GM12878 (cell line): ENCODE data around the gene PRRT1. TPM values are rescaled to one million over a fixed set of nuclear protein-coding genes. Genes with fewer than 3 reads are reported as not detected.

Experiments
- ATAC-seq: fragments of 200-7000 bp; cut with Tn5 transposase; 3 replicates; pipeline ENCODE4 v1.9.1; 2020; ENCODE audit warnings: mild to moderate bottlenecking, moderate library complexity
- BruUV-seq: library from RNA; stranded (reverse); fragments of 400-500 nt; replicated peaks from 2 replicates; lab custom pipeline; 2021; lab: Mats Ljungman, UMichigan
- CTCF ChIA-PET: fragments of 300-600 bp; sonication (Branson Sonifier 250); formaldehyde crosslinking; extraction: SDS; loops from one replicate; lab custom pipeline; 2021; ENCODE audit warnings: inconsistent platforms; lab: Yijun Ruan, JAX
- POLR2A ChIA-PET: fragments of 350-600 bp; formaldehyde crosslinking; extraction: SDS; loops from one replicate; lab custom pipeline; 2021; ENCODE audit warnings: inconsistent platforms; lab: Charles Lee
- RAD21 ChIA-PET: fragments of 300-600 bp; sonication (Branson Sonifier 250); formaldehyde crosslinking; loops from one replicate; lab custom pipeline; 2023; ENCODE audit warnings: antibody characterized with exemption; ENCODE audit not compliant: unreplicated experiment; lab: Charles Lee
- SMC1A ChIA-PET: fragments of 300-600 bp; sonication (Branson Sonifier 250); formaldehyde crosslinking; loops from one replicate; lab custom pipeline; 2023; ENCODE audit not compliant: unreplicated experiment, uncharacterized antibody; lab: Charles Lee
- DNase-seq: peaks from one replicate; pipeline ENCODE4 v3.0.0-alpha.2; 2011; ENCODE audit warnings: low read depth, low spot score
- FAIRE-seq: peaks from 3 replicates; lab custom pipeline; 2011; peaks lifted over from hg19 to GRCh38; lab: Jason Lieb, UNC
- H2AFZ ChIP-seq: 2 replicates; pipeline ENCODE4 v1.6.0; 2011; ENCODE audit warnings: low read depth, low read length, control low read depth; ENCODE audit not compliant: control insufficient read depth
- H3K27ac ChIP-seq: 2 replicates; pipeline ENCODE4 v1.5.1; 2011; ENCODE audit warnings: control low read depth; ENCODE audit not compliant: control insufficient read depth, insufficient read depth
- H3K27me3 ChIP-seq, 2 experiments: replicated peaks in 1 of 2; 2 replicates each; pipeline versions ENCODE4 v1.6.0 to v1.6.1; 2011; ENCODE audit warnings: low read length in 1 of 2; ENCODE audit not compliant: control insufficient read depth in 2 of 2, insufficient read depth in 2 of 2
- H3K36me3 ChIP-seq, 2 experiments: 2 replicates each; pipeline ENCODE4 v1.5.1; 2011; ENCODE audit warnings: low read length in 1 of 2; ENCODE audit not compliant: control insufficient read depth in 2 of 2, insufficient read depth in 2 of 2
- H3K4me1 ChIP-seq: 2 replicates; pipeline ENCODE4 v1.6.1; 2011; ENCODE audit warnings: mild to moderate bottlenecking, low read length, moderate library complexity, mixed read lengths; ENCODE audit not compliant: control insufficient read depth, insufficient read depth
- H3K4me2 ChIP-seq: 2 replicates; pipeline ENCODE4 v1.6.0; 2011; ENCODE audit warnings: control low read depth; ENCODE audit not compliant: control insufficient read depth, insufficient read depth
- H3K4me3 ChIP-seq: fragments of 200-600 bp; sonication (generic); 2 replicates; pipeline ENCODE4 v1.5.1; 2016
- H3K79me2 ChIP-seq: 2 replicates; pipeline ENCODE4 v1.6.0; 2011; ENCODE audit warnings: low read length; ENCODE audit not compliant: control insufficient read depth, insufficient read depth
- H3K9ac ChIP-seq: 2 replicates; pipeline ENCODE4 v1.8.0; 2011; ENCODE audit warnings: low read length, control low read depth, mixed read lengths; ENCODE audit not compliant: control insufficient read depth, insufficient read depth
- H3K9me3 ChIP-seq: replicated peaks from 3 replicates; pipeline ENCODE4 v1.5.1; 2011; ENCODE audit warnings: mild to moderate bottlenecking, low read length; ENCODE audit not compliant: control insufficient read depth, insufficient read depth
- H4K20me1 ChIP-seq: 2 replicates; pipeline ENCODE4 v1.6.0; 2011; ENCODE audit not compliant: control insufficient read depth, insufficient read depth
- BCL11A ChIP-seq: IDR thresholded peaks from 2 replicates; pipeline ENCODE4 v1.6.1; 2011; ENCODE audit warnings: low read depth, low read length
- CREM ChIP-seq: IDR thresholded peaks from 2 replicates; pipeline ENCODE4 v1.6.1; 2014; ENCODE audit warnings: antibody characterized with exemption, low read depth
- NR2C2 ChIP-seq: IDR thresholded peaks from 2 replicates; pipeline ENCODE4 v1.6.1; 2011; ENCODE audit warnings: borderline replicate concordance, low read depth; ENCODE audit not compliant: control insufficient read depth, insufficient read length
- RB1 ChIP-seq: fragments of 450-650 bp; formaldehyde crosslinking; IDR thresholded peaks from 2 replicates; pipeline ENCODE4 v1.6.1; 2017; ENCODE audit warnings: mild to moderate bottlenecking, borderline replicate concordance
- RFX5 ChIP-seq: IDR thresholded peaks from 2 replicates; pipeline ENCODE4 v1.6.1; 2011; ENCODE audit warnings: low read depth, low read length, improper control_type of control experiment
- ZNF24 ChIP-seq: fragments of 450-650 bp; IDR thresholded peaks from 2 replicates; pipeline ENCODE4 v1.6.1; 2017; ENCODE audit warnings: antibody characterized with exemption, mild to moderate bottlenecking
- WGBS: methylation state at CpG from one replicate; pipeline ENCODE4 v1.1.6; 2016; ENCODE audit warnings: low lambda C conversion rate; ENCODE audit not compliant: insufficient replicate concordance, insufficient coverage; ENCODE audit errors: missing lambda C conversion rate; 5-methylcytosine and 5-hydroxymethylcytosine counted together
- in situ Hi-C: fragments of 300-500 bp; cut with MboI; formaldehyde crosslinking; loops from 9 replicates; pipeline ENCODE4 v1.14.3; 2018; ENCODE audit warnings: mixed read lengths
- intact Hi-C: fragments of 100-400 bp; cut with micrococcal nuclease; formaldehyde crosslinking; loops from one replicate; pipeline ENCODE4 v1.14.2; 2022; ENCODE audit not compliant: unreplicated experiment
- polyA plus RNA-seq, 11 experiments: library from polyadenylated mRNA; depleted of rRNA in 4 of 11; unstranded in 6 of 11; stranded (reverse) in 5 of 11; fragments of >200 nt; fragmentation: Nextera tagmentation in 4 of 11; fragmentation: Illumina TruSeq in 1 of 11; extraction: Ambion mirVana in 4 of 11; extraction: Trizol in 1 of 11; gene quantifications; 1 replicate in 1 of 11; 2 replicates in 10 of 11; pipeline versions ENCODE4 v1.2.1 to v1.2.3, GENCODE V29; 2011 to 2016; ENCODE audit warnings: inconsistent platforms in 2 of 11, missing spikeins in 2 of 11, low read depth in 1 of 11
- total RNA-seq, 4 experiments: library from RNA; depleted of rRNA in 3 of 4; stranded (reverse); fragments of >200 nt in 3 of 4; fragmentation: Illumina TruSeq in 1 of 4; extraction: Trizol in 1 of 4; gene quantifications; 2 replicates each; pipeline versions ENCODE4 v1.2.1 to v1.2.3, GENCODE V29; 2013 to 2021
- TF ChIP-seq, protein P1 (sequence below): fragments of 450-650 bp; IDR thresholded peaks from 2 replicates; pipeline ENCODE4 v1.6.1; 2016; ENCODE audit warnings: mild to moderate bottlenecking, moderate library complexity, borderline replicate concordance
- TF ChIP-seq, protein P2 (sequence below): fragments of 450-650 bp; IDR thresholded peaks from 2 replicates; pipeline ENCODE4 v1.6.1; 2016; ENCODE audit warnings: mild to moderate bottlenecking
- TF ChIP-seq, protein P3 (sequence below): IDR thresholded peaks from 2 replicates; pipeline ENCODE4 v1.6.1; 2012; ENCODE audit warnings: low read depth, low read length, improper control_type of control experiment
- TF ChIP-seq, protein P4 (sequence below): fragments of 450-650 bp; IDR thresholded peaks from 2 replicates; pipeline ENCODE4 v1.6.1; 2017; ENCODE audit warnings: mild to moderate bottlenecking, moderate library complexity

Gene PRRT1
- total and polyA plus RNA-seq, 10 of the 15 experiments (the other 5 are each of a cell fraction or from before 2014, with no cell fraction given): 0.04 to 0.15 (median 0.10) TPM; not detected in 6

DNA sequence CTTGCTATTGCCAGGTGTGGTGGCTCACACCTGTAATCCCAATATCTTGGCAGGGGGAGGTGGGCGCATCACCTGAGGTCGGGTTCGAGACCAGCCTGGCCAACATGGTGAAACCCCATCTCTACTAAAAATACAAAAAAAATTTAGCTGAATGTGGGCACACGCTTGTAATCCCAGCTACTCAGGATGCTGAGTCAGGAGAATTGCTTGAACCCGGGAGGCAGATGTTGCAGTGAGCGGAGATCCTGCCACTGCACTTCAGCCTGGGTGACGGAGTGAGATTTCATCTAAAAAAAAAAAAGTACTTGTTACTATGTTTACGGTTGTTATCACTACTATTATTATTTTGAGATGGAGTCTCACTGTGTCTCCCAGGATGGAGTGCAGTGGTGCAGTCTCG, 5.2 kb upstream of the PRRT1 start (continued):
- TF ChIP-seq CREM: no peak

DNA sequence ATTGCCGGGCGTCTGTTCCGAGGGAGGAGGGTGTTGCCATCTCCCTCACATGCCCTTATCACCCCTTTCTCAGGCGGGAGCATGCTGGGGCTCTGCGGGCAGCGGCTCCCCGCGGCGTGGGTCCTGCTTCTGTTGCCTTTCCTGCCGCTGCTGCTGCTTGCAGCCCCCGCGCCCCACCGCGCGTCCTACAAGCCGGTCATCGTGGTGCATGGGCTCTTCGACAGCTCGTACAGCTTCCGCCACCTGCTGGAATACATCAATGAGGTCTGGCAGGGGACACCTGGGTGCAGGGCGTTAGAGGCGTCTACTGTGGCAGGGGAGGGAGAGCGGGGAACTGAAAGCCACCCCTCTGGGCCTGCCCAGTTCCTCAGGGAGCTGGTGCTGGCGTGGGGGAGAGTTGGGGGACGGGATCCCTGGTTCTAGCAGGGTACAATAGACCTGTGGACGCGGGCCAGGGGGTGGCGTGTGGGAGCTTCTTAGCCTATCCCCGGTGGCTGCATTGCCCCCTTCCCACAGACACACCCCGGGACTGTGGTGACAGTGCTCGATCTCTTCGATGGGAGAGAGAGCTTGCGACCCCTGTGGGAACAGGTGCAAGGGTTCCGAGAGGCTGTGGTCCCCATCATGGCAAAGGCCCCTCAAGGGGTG, 2.9 kb upstream of the PRRT1 start:
- CTCF ChIA-PET: interaction anchor here (0.6 to 1.2 kb wide), 9 partner anchors 9 to 1190 kb away, joined by 3 to 7 read pairs (median 5); partner anchors contain the start of genes ATF6B and FKBPL
- TF ChIP-seq, protein P1, sequence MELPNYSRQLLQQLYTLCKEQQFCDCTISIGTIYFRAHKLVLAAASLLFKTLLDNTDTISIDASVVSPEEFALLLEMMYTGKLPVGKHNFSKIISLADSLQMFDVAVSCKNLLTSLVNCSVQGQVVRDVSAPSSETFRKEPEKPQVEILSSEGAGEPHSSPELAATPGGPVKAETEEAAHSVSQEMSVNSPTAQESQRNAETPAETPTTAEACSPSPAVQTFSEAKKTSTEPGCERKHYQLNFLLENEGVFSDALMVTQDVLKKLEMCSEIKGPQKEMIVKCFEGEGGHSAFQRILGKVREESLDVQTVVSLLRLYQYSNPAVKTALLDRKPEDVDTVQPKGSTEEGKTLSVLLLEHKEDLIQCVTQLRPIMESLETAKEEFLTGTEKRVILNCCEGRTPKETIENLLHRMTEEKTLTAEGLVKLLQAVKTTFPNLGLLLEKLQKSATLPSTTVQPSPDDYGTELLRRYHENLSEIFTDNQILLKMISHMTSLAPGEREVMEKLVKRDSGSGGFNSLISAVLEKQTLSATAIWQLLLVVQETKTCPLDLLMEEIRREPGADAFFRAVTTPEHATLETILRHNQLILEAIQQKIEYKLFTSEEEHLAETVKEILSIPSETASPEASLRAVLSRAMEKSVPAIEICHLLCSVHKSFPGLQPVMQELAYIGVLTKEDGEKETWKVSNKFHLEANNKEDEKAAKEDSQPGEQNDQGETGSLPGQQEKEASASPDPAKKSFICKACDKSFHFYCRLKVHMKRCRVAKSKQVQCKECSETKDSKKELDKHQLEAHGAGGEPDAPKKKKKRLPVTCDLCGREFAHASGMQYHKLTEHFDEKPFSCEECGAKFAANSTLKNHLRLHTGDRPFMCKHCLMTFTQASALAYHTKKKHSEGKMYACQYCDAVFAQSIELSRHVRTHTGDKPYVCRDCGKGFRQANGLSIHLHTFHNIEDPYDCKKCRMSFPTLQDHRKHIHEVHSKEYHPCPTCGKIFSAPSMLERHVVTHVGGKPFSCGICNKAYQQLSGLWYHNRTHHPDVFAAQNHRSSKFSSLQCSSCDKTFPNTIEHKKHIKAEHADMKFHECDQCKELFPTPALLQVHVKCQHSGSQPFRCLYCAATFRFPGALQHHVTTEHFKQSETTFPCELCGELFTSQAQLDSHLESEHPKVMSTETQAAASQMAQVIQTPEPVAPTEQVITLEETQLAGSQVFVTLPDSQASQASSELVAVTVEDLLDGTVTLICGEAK: no peak
- TF ChIP-seq BCL11A: no peak
- TF ChIP-seq, protein P2, sequence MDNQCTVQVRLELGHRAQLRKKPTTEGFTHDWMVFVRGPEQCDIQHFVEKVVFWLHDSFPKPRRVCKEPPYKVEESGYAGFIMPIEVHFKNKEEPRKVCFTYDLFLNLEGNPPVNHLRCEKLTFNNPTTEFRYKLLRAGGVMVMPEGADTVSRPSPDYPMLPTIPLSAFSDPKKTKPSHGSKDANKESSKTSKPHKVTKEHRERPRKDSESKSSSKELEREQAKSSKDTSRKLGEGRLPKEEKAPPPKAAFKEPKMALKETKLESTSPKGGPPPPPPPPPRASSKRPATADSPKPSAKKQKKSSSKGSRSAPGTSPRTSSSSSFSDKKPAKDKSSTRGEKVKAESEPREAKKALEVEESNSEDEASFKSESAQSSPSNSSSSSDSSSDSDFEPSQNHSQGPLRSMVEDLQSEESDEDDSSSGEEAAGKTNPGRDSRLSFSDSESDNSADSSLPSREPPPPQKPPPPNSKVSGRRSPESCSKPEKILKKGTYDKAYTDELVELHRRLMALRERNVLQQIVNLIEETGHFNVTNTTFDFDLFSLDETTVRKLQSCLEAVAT: no peak
- no peak for TF ChIP-seq ZNF24
- TF ChIP-seq, protein P3, sequence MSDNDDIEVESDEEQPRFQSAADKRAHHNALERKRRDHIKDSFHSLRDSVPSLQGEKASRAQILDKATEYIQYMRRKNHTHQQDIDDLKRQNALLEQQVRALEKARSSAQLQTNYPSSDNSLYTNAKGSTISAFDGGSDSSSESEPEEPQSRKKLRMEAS: no peak
- TF ChIP-seq NR2C2: no peak
- no peak for TF ChIP-seq RFX5
- 0 out of 2 replicates have a peak, but pooled peaks have one; percentile 66 for TF ChIP-seq RB1
- TF ChIP-seq, protein P4, sequence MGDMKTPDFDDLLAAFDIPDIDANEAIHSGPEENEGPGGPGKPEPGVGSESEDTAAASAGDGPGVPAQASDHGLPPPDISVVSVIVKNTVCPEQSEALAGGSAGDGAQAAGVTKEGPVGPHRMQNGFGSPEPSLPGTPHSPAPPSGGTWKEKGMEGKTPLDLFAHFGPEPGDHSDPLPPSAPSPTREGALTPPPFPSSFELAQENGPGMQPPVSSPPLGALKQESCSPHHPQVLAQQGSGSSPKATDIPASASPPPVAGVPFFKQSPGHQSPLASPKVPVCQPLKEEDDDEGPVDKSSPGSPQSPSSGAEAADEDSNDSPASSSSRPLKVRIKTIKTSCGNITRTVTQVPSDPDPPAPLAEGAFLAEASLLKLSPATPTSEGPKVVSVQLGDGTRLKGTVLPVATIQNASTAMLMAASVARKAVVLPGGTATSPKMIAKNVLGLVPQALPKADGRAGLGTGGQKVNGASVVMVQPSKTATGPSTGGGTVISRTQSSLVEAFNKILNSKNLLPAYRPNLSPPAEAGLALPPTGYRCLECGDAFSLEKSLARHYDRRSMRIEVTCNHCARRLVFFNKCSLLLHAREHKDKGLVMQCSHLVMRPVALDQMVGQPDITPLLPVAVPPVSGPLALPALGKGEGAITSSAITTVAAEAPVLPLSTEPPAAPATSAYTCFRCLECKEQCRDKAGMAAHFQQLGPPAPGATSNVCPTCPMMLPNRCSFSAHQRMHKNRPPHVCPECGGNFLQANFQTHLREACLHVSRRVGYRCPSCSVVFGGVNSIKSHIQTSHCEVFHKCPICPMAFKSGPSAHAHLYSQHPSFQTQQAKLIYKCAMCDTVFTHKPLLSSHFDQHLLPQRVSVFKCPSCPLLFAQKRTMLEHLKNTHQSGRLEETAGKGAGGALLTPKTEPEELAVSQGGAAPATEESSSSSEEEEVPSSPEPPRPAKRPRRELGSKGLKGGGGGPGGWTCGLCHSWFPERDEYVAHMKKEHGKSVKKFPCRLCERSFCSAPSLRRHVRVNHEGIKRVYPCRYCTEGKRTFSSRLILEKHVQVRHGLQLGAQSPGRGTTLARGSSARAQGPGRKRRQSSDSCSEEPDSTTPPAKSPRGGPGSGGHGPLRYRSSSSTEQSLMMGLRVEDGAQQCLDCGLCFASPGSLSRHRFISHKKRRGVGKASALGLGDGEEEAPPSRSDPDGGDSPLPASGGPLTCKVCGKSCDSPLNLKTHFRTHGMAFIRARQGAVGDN: no peak

More for the DNA sequence above, 2.9 kb upstream of the PRRT1 start:
- DNase-seq: no peak
- ChIA-PET SMC1A (interaction anchor here (0.7 to 1.1 kb wide), 4 partner anchors 22 to 99 kb away, joined by 3 to 5 read pairs (median 4); no protein-coding TSS in a partner anchor), POLR2A (interaction anchor here (0.6 to 1.0 kb wide), 2 partner anchors 26 to 238 kb away, joined by 4 to 7 read pairs; partner anchors contain the start of gene ATF6B), RAD21 (interaction anchor here (0.6 to 1.3 kb wide), 5 partner anchors 23 to 41 kb away, joined by 3 to 5 read pairs (median 4); no protein-coding TSS in a partner anchor)
- no TSS peak for BruUV-seq
- Histone ChIP-seq H3K79me2 (no peaks in the 10 kb centered on the region), H3K9ac (peak overlapping the region; percentile 45), H4K20me1 (no peaks in the 10 kb centered on the region), H3K36me3 (no peaks in the 10 kb centered on the region; a peak in 2 of 4 replicates), H3K27me3 (peaks cover 0 to 8% of the 10 kb centered on the region in 2 experiments; a peak in 3 of 4 replicates), H3K4me2 (peak overlapping the region; percentile 85), H3K4me1 (peaks cover 3% of the 10 kb centered on the region; the same call in 1 of the 2 replicates), H3K27ac (peak overlapping the region; percentile 11; the same call in 1 of the 2 replicates), H2AFZ (peak overlapping the region; percentile 77), H3K9me3 (no peaks in the 10 kb centered on the region), H3K4me3 (peak overlapping the region; percentile 94)
- peak; percentile 86 for FAIRE-seq
- in situ Hi-C loops: no loop called here
- intact Hi-C loops: loop anchor here (2.0 to 10.0 kb wide), 3 partner anchors 36 to 110 kb away; no protein-coding TSS in a partner anchor
- 8% methylated on average over 31 of the region's 34 CpGs for WGBS
- ATAC-seq: peak; percentile 95
